H1 (cell line): Measurements from ENCODE around the gene DNAJB12. TPM values are rescaled to one million over a fixed set of nuclear protein-coding genes. Genes with fewer than 3 reads are reported as not detected.

Experiments
- ATF3 ChIP-seq: IDR thresholded peaks from 2 replicates; pipeline ENCODE4 v1.6.1; 2011; ENCODE audit warnings: low read depth, mild to moderate bottlenecking, low read length; ENCODE audit not compliant: insufficient read depth
- CHD7 ChIP-seq: fragments of 300-600 bp; sonication (generic); IDR thresholded peaks from 2 replicates; pipeline ENCODE4 v1.7.1; 2012; ENCODE audit warnings: low read length, moderate library complexity, mild to moderate bottlenecking, inconsistent platforms; ENCODE audit not compliant: insufficient replicate concordance
- RXRA ChIP-seq: IDR thresholded peaks from 2 replicates; pipeline ENCODE4 v1.6.1; 2011; ENCODE audit warnings: low read depth, mild to moderate bottlenecking, low read length, moderate library complexity; ENCODE audit not compliant: insufficient read depth
- polyA plus RNA-seq, 7 experiments: library from polyadenylated mRNA; depleted of rRNA in 3 of 7; stranded (reverse) in 5 of 7; unstranded in 2 of 7; fragments of >200 nt in 5 of 7; fragments of 200-250 nt in 2 of 7; gene quantifications; 1 replicate in 5 of 7; 2 replicates in 1 of 7; 4 replicates in 1 of 7; pipeline versions ENCODE4 v1.2.1 to v1.2.3, GENCODE V29; 2011 to 2013; ENCODE audit warnings: missing spikeins in 2 of 7, mixed read lengths in 2 of 7
- total RNA-seq: library from RNA; stranded (reverse); fragmentation: NEBNext Ultra II Directional; extraction: Animal tissue kit (Norgen Biotek cat#: 25700); gene quantifications from 2 replicates; pipeline ENCODE4 v1.2.1, GENCODE V29; 2021

DNAJB12 gene
- total and polyA plus RNA-seq, 2 of the 8 experiments (the other 6 are each of a cell fraction or from before 2014, with no cell fraction given): 10.8 to 20.5 TPM

- TF ChIP-seq CHD7 (no peak), RXRA (no peak), ATF3 (no peak)
Observed at GRCh38 chr10:72333112-72334015, 21.4 kb downstream of the DNAJB12 start (continued).
